OCI-LY3 (cell line): ENCODE data around the gene CACNA2D3.

Experiments
- H2AFZ ChIP-seq: fragments of 200-600, 300-600 bp; shearing (Covaris generic); 2 replicates; pipeline ENCODE4 v1.6.0; 2014; ENCODE audit warnings: antibody characterized with exemption, low read depth, low read length
- H3K27ac ChIP-seq: fragments of 200-600, 300-600 bp; sonication (generic); 2 replicates; pipeline ENCODE4 v1.5.1; 2014; ENCODE audit warnings: mild to moderate bottlenecking, low read length, moderate library complexity, mixed read lengths
- H3K27me3 ChIP-seq: fragments of 200-600, 300-600 bp; sonication (generic); 2 replicates; pipeline ENCODE4 v1.6.1; 2014; ENCODE audit warnings: low read depth, low read length, mixed read lengths
- H3K36me3 ChIP-seq: fragments of 200-600, 300-600 bp; sonication (generic); replicated peaks from 2 replicates; pipeline ENCODE3; 2014; ENCODE audit warnings: low read depth, low read length, mixed read lengths
- H3K4me1 ChIP-seq: fragments of 300-600, 200-600 bp; sonication (generic); 2 replicates; pipeline ENCODE4 v1.6.1; 2014; ENCODE audit warnings: low read length, mixed read lengths
- H3K4me2 ChIP-seq: fragments of 200-600, 300-600 bp; sonication (generic); 2 replicates; pipeline ENCODE4 v1.6.1; 2014; ENCODE audit warnings: low read length, mixed read lengths
- H3K4me3 ChIP-seq: fragments of 300-600, 200-600 bp; sonication (generic); 2 replicates; pipeline ENCODE4 v1.5.1; 2014; ENCODE audit warnings: antibody characterized with exemption, mild to moderate bottlenecking, low read length, moderate library complexity
- H3K79me2 ChIP-seq: fragments of 300-600, 200-600 bp; shearing (Covaris generic); 2 replicates; pipeline ENCODE4 v1.6.1; 2014; ENCODE audit warnings: mild to moderate bottlenecking, low read length, mixed read lengths
- H3K9ac ChIP-seq: fragments of 300-600, 200-600 bp; shearing (Covaris generic); 2 replicates; pipeline ENCODE4 v1.6.0; 2014; ENCODE audit warnings: mild to moderate bottlenecking, low read length, moderate library complexity
- H3K9me3 ChIP-seq: fragments of 200-600, 300-600 bp; shearing (Covaris generic); 2 replicates; pipeline ENCODE4 v1.6.1; 2014; ENCODE audit warnings: low read length, mixed read lengths; ENCODE audit not compliant: insufficient read depth
- H4K20me1 ChIP-seq: fragments of 200-600, 300-600 bp; sonication (generic); 2 replicates; pipeline ENCODE4 v1.6.1; 2016; ENCODE audit warnings: low read length, mixed read lengths; ENCODE audit not compliant: insufficient read depth
- EZH2phosphoT487 ChIP-seq: fragments of 200-600 bp; shearing (Covaris generic); IDR thresholded peaks from 2 replicates; pipeline ENCODE4 v1.6.1; 2018; ENCODE audit warnings: antibody characterized with exemption, mixed run types, low read depth
- TF ChIP-seq, protein P1 (sequence below): fragments of 200-600, 300-600 bp; sonication (generic); IDR thresholded peaks from 2 replicates; pipeline ENCODE4 v1.5.1; 2014; ENCODE audit warnings: antibody characterized with exemption, low read length, low read depth

Gene CACNA2D3

DNA sequence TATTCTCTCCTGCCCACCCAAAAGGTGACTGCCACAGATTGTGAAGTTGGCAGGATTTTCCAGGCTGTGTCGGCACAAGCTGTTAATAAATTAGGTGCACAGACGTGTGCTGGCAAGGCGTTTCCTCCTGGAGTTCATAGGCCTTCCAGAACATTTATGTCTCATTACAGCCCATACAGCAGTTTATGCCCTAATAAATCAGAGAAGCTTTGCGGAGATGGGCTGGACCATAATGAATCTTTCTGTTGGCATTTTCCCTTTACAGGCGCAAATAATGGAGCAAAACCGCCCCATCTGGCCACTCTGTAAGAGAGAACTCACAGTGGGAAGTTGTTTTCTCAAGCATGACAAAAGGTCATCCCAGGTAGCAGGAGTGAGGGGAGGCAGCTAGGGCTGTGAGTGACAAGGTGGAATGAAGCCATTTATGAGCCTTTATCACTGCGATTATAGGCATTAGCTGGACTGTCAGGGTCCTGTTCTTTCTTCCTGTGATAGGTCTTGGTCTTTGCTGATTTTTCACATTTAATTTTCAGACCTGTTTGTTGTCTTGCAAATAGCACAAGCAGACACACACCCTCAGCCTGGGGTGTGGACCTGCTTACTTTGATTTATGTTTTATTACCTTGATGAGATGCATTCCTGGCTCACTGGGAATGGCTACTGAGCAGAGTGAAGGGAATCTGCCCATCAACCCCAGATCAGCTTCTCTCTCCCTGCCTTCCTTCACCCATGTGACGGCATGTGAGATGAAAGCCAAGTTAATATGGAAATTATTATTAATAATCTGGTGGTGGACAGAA lies 548.0 kb downstream of the CACNA2D3 start:
- no peaks in the 10 kb centered on the region for H3K4me1 ChIP-seq
- H3K9ac ChIP-seq = no peak overlapping the region
- no peaks in the 10 kb centered on the region for H3K36me3 ChIP-seq
- no peaks in the 10 kb centered on the region for H3K27me3 ChIP-seq
- no peak overlapping the region for H3K27ac ChIP-seq
- no peak overlapping the region for H3K4me2 ChIP-seq
- TF ChIP-seq EZH2phosphoT487 = no peak
- TF ChIP-seq, protein P1, sequence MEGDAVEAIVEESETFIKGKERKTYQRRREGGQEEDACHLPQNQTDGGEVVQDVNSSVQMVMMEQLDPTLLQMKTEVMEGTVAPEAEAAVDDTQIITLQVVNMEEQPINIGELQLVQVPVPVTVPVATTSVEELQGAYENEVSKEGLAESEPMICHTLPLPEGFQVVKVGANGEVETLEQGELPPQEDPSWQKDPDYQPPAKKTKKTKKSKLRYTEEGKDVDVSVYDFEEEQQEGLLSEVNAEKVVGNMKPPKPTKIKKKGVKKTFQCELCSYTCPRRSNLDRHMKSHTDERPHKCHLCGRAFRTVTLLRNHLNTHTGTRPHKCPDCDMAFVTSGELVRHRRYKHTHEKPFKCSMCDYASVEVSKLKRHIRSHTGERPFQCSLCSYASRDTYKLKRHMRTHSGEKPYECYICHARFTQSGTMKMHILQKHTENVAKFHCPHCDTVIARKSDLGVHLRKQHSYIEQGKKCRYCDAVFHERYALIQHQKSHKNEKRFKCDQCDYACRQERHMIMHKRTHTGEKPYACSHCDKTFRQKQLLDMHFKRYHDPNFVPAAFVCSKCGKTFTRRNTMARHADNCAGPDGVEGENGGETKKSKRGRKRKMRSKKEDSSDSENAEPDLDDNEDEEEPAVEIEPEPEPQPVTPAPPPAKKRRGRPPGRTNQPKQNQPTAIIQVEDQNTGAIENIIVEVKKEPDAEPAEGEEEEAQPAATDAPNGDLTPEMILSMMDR = no peak
- H3K9me3 ChIP-seq = no peaks in the 10 kb centered on the region
- H3K4me3 ChIP-seq = no peak overlapping the region
- no peaks in the 10 kb centered on the region for H4K20me1 ChIP-seq
- H2AFZ ChIP-seq = no peak overlapping the region
- no peaks in the 10 kb centered on the region for H3K79me2 ChIP-seq

DNA sequence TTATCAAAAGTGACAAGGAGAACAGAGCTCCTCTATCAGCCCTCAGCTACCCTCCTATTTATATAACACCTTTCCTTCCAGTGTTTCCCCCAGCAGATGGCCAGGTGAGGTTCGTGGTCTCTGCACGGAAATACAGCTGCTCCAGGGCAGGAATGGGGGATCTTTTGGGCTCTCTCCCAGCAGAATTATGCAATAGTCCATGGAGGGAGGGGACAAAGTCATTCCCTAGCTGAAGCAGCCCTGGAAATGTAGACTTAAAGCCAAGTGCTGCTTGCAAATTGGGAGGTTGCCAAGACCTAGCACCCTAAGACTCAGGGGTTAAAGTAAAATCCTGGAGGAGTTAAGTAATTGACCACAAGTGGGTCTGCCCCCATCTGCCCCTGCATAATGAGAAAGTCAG lies 549.2 kb downstream of the CACNA2D3 start:
- H3K27ac ChIP-seq = no peak overlapping the region
- H3K79me2 ChIP-seq = no peaks in the 10 kb centered on the region
- H3K36me3 ChIP-seq = no peaks in the 10 kb centered on the region
- H3K4me1 ChIP-seq = no peaks in the 10 kb centered on the region
- no peak overlapping the region for H3K9ac ChIP-seq
- TF ChIP-seq EZH2phosphoT487 = no peak
- TF ChIP-seq, protein P1 = no peak
- H3K9me3 ChIP-seq = no peaks in the 10 kb centered on the region; the same call in 1 of the 2 replicates
- no peak overlapping the region for H3K4me2 ChIP-seq
- no peak overlapping the region for H2AFZ ChIP-seq
- H3K27me3 ChIP-seq = no peaks in the 10 kb centered on the region
- no peak overlapping the region for H3K4me3 ChIP-seq
- H4K20me1 ChIP-seq = no peaks in the 10 kb centered on the region

DNA sequence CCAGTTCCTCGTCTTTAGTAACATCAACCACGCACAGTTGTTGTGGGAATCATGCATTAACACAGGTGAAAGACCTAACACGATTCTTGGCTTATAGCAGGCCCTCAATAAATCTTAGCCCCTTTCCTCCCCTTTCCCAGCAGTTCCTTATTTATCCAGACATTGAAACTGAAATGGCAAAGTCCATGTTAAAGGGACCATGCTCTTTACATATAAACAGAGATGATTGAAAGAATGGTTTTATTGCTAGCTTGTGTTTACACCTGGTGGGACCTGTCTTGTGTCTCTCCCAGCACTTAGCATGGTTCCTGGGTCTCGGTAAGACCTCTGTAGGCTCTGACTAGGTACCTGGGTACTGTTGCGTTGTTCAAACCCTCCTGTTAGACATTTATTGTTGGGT lies 553.7 kb downstream of the CACNA2D3 start:
- Histone ChIP-seq H3K9me3 (no peaks in the 10 kb centered on the region; the same call in 1 of the 2 replicates), H3K4me3 (no peak overlapping the region), H3K4me1 (no peaks in the 10 kb centered on the region), H2AFZ (no peak overlapping the region), H3K27me3 (no peaks in the 10 kb centered on the region), H3K4me2 (no peak overlapping the region), H3K27ac (no peak overlapping the region), H3K79me2 (no peaks in the 10 kb centered on the region), H4K20me1 (no peaks in the 10 kb centered on the region), H3K36me3 (no peaks in the 10 kb centered on the region), H3K9ac (no peak overlapping the region)
- TF ChIP-seq, protein P1 = no peak
- TF ChIP-seq EZH2phosphoT487 = no peak

DNA sequence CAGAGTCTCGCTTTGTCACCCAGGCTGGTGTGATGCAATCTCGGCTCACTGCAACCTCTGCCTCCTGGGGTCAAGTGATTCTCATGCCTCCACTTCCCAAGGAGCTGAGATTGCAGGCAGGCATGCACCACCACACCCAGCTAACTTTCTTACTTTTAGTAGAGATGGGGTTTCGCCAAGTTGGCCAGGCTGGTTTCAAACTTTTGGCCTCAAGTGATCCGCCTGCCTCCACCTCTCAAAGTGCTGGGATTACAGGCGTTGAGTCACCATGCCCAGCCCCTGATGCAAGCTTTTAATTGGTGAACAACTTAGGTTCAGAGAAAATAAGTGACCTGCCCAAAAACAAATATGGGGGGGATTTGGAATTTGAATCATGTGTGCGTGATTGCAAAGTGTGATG lies 559.4 kb downstream of the CACNA2D3 start:
- no peaks in the 10 kb centered on the region for H3K4me1 ChIP-seq
- TF ChIP-seq EZH2phosphoT487 = no peak
- TF ChIP-seq, protein P1 = no peak
- no peak overlapping the region for H3K4me3 ChIP-seq
- no peak overlapping the region for H2AFZ ChIP-seq
- no peaks in the 10 kb centered on the region for H3K79me2 ChIP-seq
- H3K27ac ChIP-seq = no peak overlapping the region
- no peaks in the 10 kb centered on the region for H3K36me3 ChIP-seq
- no peak overlapping the region for H3K9ac ChIP-seq
- no peaks in the 10 kb centered on the region for H3K9me3 ChIP-seq
- no peaks in the 10 kb centered on the region for H3K27me3 ChIP-seq
- no peak overlapping the region for H3K4me2 ChIP-seq
- H4K20me1 ChIP-seq = no peaks in the 10 kb centered on the region
